OCI-LY1 (cell line): ENCODE data around the gene KIAA0040.

Source experiments
- CTCF ChIP-seq: fragments of 200-600 bp; sonication (generic), shearing (Covaris generic); IDR thresholded peaks from 2 replicates; pipeline ENCODE4 v1.5.1; 2017; ENCODE audit warnings: mild to moderate bottlenecking, antibody characterized with exemption, low read length, moderate library complexity, mixed read lengths
- EZH2 ChIP-seq: fragments of 200-600 bp; sonication (generic), shearing (Covaris generic); IDR thresholded peaks from 2 replicates; pipeline ENCODE4 v1.8.0; 2017; ENCODE audit warnings: borderline replicate concordance, mixed run types, mild to moderate bottlenecking, antibody characterized with exemption, low read length, moderate library complexity, mixed read lengths

GRCh38 chr1:175237389-175237788 lies 44.8 kb upstream of the KIAA0040 start:
- no peak for TF ChIP-seq CTCF
- no peak for TF ChIP-seq EZH2
